Naive thymus-derived CD8-positive, alpha-beta T cell (primary cell): ENCODE results near the gene C19orf53. TPM values are rescaled to one million over a fixed set of nuclear protein-coding genes. Genes with fewer than 3 reads are reported as not detected.
"Not testable (repeated sequence)": the region's sequence is repeated elsewhere in the genome, so short reads cannot be mapped to it uniquely, and the experiment has no call there.

Experiments
- ATAC-seq, 2 donors: fragments of 150-1000 bp; cut with Tn5 transposase in 1 of 2; sonication (Bioruptor Pico), chemical (Tn5 transposase) in 1 of 2; 1 replicate in 1 of 2; 2 replicates in 1 of 2; pipeline ENCODE4 v1.10.0; 2021; ENCODE audit warnings: mild to moderate bottlenecking in 2 of 2, moderate library complexity in 2 of 2
- POLR2A ChIA-PET: fragments of 350-600 bp; sonication (Branson Sonifier 250); formaldehyde crosslinking; loops from one replicate; lab custom pipeline; 2021; ENCODE audit warnings: antibody characterized with exemption; lab: Charles Lee
- DNase-seq, 10 donors: peaks; one replicate each; pipeline versions ENCODE4 v3.0.0 to v3.0.0-alpha.2; 2020 to 2022
- H3K27ac Mint-ChIP-seq, 10 donors: one replicate each; pipeline ENCODE4 v1.8.0; 2020 to 2022; ENCODE audit warnings: mild to moderate bottlenecking in 10 of 10, mixed read lengths in 10 of 10, moderate library complexity in 4 of 10, inconsistent platforms in 1 of 10
- H3K27me3 Mint-ChIP-seq, 5 donors: one replicate each; pipeline ENCODE4 v1.8.0; 2021 to 2022; ENCODE audit warnings: mixed read lengths in 5 of 5
- H3K36me3 Mint-ChIP-seq, 3 donors: one replicate each; pipeline ENCODE4 v1.8.0; 2020 to 2022; ENCODE audit warnings: mixed read lengths in 3 of 3, mild to moderate bottlenecking in 2 of 3, inconsistent platforms in 1 of 3
- H3K4me1 Mint-ChIP-seq, 4 donors: one replicate each; pipeline ENCODE4 v1.8.0; 2021 to 2022; ENCODE audit warnings: mixed read lengths in 4 of 4
- H3K4me3 Mint-ChIP-seq, 10 donors: one replicate each; pipeline ENCODE4 v1.8.0; 2020 to 2022; ENCODE audit warnings: mild to moderate bottlenecking in 10 of 10, mixed read lengths in 10 of 10, moderate library complexity in 6 of 10, inconsistent platforms in 1 of 10
- H3K9me3 Mint-ChIP-seq, 9 donors: one replicate each; pipeline ENCODE4 v1.8.0; 2020 to 2022; ENCODE audit warnings: mixed read lengths in 9 of 9, mild to moderate bottlenecking in 3 of 9, inconsistent platforms in 1 of 9, moderate library complexity in 1 of 9
- polyA plus RNA-seq, 3 donors: library from polyadenylated mRNA; unstranded; fragments of 300-500 nt; fragmentation: Illumina TruSeq; gene quantifications; one replicate each; pipeline ENCODE4 v1.2.3, GENCODE V29; 2021
- total RNA-seq, 8 experiments: library from RNA in 2 of 8; stranded (reverse) in 2 of 8; gene quantifications; one replicate each; pipeline ENCODE4 v1.2.3 and lab custom pipeline; 2021 to 2026

The C19orf53 gene
- total and polyA plus RNA-seq, 5 experiments from 2014 or later, result 74.1 to 324 (median 248) TPM

DNA sequence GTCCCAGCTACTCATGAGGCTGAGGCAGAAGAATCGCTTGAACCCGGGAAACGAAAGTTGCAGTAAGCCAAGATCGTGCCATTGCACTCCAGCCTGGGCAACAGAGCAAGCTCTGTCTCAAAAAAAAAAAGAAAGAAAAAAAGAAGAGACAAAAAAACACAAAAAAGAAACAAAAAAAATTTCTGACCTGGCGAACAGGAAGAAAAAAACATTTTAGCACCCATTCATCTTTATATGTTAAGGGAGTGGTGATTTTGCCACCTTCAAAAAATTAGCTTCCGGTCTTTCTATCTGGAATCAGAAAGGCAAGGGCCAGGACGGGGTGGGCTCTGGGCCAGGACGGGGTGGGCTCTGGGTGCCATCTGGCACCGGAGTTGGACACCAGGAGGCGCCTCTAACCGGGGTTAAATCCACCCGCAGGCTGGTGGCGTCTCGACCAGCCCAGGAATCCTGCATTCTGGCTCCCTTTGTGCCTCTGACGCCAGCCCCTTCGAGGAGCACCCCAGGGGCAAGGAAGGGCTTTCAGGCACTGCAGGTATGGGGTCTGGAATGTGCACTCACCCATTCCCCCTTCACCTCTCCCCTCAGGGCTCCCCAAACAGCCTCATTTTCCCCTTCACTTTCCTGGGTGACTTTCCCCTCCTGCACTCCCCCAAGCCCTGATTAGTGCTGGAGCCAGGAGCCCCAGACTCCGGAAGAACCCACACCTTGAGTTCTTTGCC is 10.6 kb downstream of the C19orf53 start:
- no peaks in the 10 kb centered on the region for H3K27me3 Mint-ChIP-seq
- H3K4me3 Mint-ChIP-seq, result peak overlapping the region; percentile 43 to 79 (median 69)
- POLR2A ChIA-PET, result interaction anchor here (0.6 to 10.5 kb wide), 11 partner anchors 8 to 629 kb away, joined by 3 to 110 read pairs (median 3); partner anchors contain the start of genes C19orf53 and ZSWIM4
- peaks cover 0 to 2% (median 0%) of the 10 kb centered on the region in 3 donors for H3K36me3 Mint-ChIP-seq
- H3K4me1 Mint-ChIP-seq, result peaks cover 13 to 43% (median 33%) of the 10 kb centered on the region in 4 donors
- peak; percentile 65 to 75 for ATAC-seq
- H3K9me3 Mint-ChIP-seq, result no peaks in the 10 kb centered on the region
- H3K27ac Mint-ChIP-seq, result peak overlapping the region; percentile 71 to 92 (median 85)
- peak; percentile 50 to 84 (median 68) for DNase-seq

DNA sequence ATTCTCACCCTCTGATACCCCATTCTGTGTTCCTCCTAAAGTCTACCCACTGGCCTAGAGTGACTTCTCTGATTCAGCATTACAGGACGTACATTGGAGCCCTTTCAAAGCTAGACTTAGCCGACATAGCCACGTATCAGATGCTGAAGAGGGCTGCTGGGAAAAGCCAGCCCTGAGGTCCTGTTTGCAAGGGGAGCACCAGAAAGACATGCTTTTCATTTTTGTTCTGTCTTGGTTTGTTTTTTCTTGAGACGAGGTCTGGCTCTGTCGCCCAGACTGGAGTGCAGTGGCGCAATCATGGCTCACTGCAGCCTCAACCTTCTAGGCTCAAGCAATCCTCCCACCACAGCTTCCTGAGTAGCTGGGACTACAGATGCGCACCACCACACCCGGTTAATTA is 14.7 kb downstream of the C19orf53 start:
- H3K27ac Mint-ChIP-seq, result peak overlapping the region; percentile 88 to 100 (median 98)
- peak overlapping the region; percentile 52 to 78 (median 72) for H3K4me3 Mint-ChIP-seq
- no peaks in the 10 kb centered on the region for H3K36me3 Mint-ChIP-seq

DNA sequence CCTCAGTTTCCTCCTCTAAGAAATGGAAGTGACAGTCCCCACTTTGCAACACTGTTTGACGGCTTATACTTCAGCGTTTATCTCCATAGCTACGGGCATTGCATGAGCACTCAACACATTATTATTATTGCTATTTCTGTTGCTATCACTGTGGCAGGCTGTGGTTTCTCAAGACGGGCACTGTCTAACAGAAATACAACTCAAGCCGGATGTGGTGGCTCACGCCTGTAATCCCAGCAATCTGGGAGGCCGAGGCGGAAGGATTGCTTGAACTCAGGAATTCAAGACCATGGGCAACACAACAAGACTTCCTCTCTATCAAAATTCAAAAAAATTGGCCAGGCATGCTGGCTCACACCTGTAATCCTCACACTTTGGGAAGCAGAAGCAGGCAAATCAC is 16.1 kb downstream of the C19orf53 start:
- ATAC-seq, result no peak
- POLR2A ChIA-PET, result interaction anchor here (5.3 to 10.5 kb wide), 3 partner anchors 48 to 72 kb away, joined by 68 to 110 read pairs (median 73); no protein-coding TSS in a partner anchor
- peaks cover 18 to 51% (median 43%) of the 10 kb centered on the region in 4 donors for H3K4me1 Mint-ChIP-seq
- H3K27me3 Mint-ChIP-seq, result no peaks in the 10 kb centered on the region
- no peaks in the 10 kb centered on the region for H3K36me3 Mint-ChIP-seq
- H3K4me3 Mint-ChIP-seq, result peak overlapping the region in 8 of 10 donors; percentile 21 to 65 (median 52)
- peak in 1 of 10 donors; percentile 44 for DNase-seq
- no peaks in the 10 kb centered on the region for H3K9me3 Mint-ChIP-seq
- H3K27ac Mint-ChIP-seq, result peak overlapping the region; percentile 19 to 95 (median 73)

More for the DNA sequence above, 14.7 kb downstream of the C19orf53 start:
- DNase-seq (peak in 1 of 10 donors; percentile 34), ATAC-seq (peak; percentile 7 to 12)
- no peaks in the 10 kb centered on the region for H3K27me3 Mint-ChIP-seq
- H3K9me3 Mint-ChIP-seq, result no peaks in the 10 kb centered on the region
- peaks cover 13 to 49% (median 41%) of the 10 kb centered on the region in 4 donors for H3K4me1 Mint-ChIP-seq
- POLR2A ChIA-PET, result interaction anchor here (0.5 to 10.5 kb wide), 8 partner anchors 12 to 260 kb away, joined by 4 to 110 read pairs (median 18); partner anchors contain the start of gene C19orf53

DNA sequence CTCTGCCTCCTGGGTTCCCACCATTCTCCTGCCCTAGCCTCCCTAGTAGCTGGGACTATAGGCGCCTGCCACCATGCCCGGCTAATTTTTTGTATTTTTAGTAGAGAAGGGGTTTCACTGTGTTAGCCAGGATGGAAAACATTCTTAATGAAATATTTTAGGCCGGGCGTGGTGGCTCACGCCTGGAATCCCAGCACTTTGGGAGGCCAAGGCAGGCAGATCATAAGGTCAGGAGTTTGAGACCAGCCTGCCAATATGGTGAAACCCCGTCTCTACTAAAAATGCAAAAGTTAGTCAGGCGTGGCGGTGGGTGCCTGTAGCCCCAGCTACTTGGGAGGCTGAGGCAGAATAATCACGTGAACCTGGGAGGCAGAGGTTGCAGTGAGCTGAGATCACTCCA is 19.1 kb downstream of the C19orf53 start:
- peak overlapping the region in 4 of 10 donors; percentile 7 to 91 (median 76) for H3K27ac Mint-ChIP-seq
- not testable (repeated sequence) for ATAC-seq, H3K36me3 Mint-ChIP-seq, DNase-seq, H3K9me3 Mint-ChIP-seq, H3K27me3 Mint-ChIP-seq
- POLR2A ChIA-PET, result interaction anchor here (1.0 to 5.1 kb wide), 2 partner anchors 9 to 54 kb away, joined by 3 to 37 read pairs; no protein-coding TSS in a partner anchor
- H3K4me1 Mint-ChIP-seq, result peaks cover 24 to 49% (median 46%) of the 10 kb centered on the region in 4 donors
- peak overlapping the region in 4 of 10 donors; percentile 54 to 100 (median 81) for H3K4me3 Mint-ChIP-seq

DNA sequence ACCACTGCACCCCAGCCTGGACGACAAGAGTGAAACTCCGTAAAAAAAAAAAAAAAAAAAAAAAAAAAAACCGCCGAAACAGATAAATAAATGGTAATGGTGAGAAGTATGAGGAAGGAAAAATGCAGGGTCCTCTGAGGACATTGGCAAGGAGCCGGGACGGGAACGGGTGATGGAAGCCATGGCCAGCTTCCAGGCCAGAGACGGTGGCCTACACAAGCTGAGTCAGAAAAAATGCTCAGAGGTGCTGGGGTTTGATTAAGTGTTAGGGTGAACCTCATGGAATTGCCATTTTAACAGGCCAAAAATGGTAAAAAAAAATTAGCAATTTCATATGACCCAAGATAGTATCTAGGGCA is 20.1 kb downstream of the C19orf53 start:
- Mint-ChIP-seq H3K4me1 (peaks cover 19 to 39% (median 36%) of the 10 kb centered on the region in 4 donors), H3K36me3 (no peaks in the 10 kb centered on the region), H3K9me3 (no peaks in the 10 kb centered on the region), H3K27me3 (no peaks in the 10 kb centered on the region), H3K27ac (peak overlapping the region; percentile 91 to 98 (median 96)), H3K4me3 (peak overlapping the region; percentile 95 to 100 (median 97))
- ATAC-seq (no peak), DNase-seq (no peak)
- POLR2A ChIA-PET, result interaction anchor here (0.7 to 5.1 kb wide), 12 partner anchors 8 to 286 kb away, joined by 3 to 39 read pairs (median 8); partner anchors contain the start of gene C19orf53

DNA sequence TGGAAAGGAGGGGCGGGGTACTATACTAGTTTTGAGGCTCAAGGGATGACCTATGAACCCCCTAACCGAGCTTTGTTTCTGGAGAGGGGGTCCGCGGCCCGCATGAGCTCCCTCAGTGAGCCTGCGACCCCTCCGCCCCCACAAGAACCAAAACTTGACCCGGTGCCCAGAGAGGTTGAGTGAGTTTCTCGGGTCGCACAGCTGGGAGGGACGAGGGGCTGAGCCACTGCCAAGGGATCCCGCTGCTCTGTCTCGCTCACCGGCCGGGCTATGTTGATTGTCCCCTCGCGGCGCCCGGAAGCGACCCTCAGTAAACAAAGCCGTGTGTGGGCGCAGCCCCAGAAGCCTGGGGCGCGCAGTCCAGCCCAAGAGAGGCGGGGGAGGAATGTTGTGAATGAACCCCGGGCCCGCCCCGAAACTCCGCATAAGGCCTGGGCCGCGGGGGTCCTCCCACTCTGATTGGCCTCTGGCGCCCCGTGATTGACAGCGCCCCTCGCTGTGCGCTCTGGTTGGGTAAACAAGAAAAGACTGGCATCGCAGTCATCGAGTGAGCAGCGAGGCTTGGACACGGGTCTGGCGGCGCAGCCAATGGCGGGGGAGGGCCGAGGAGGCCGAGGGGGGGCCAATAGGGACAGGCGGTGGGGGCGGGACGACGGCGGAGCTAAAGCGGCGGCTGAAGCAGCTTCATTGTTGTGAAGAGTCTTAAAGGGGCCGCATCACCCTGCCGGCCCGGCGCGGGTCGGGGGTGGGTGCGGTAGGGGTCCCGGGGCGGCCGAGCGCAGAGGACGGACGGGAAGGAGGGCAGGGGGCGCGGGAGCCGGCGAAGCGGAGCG is 20.7 kb downstream of the C19orf53 start, which contains the start of gene ZSWIM4:
Gene ZSWIM4 (plus strand): TSS at position 687 of the 833 bp plus-strand sequence. CDS start 206 bp downstream, outside the sequence.
- ATAC-seq, result peak; percentile 94 to 95
- Mint-ChIP-seq H3K4me1 (peaks cover 19 to 38% (median 35%) of the 10 kb centered on the region in 4 donors), H3K4me3 (peak within 1 kb of the TSS; percentile 95 to 100 (median 97)), H3K36me3 (no peaks in the 10 kb centered on the region), H3K27ac (peak within 1 kb of the TSS; percentile 91 to 98 (median 96)), H3K9me3 (no peaks in the 10 kb centered on the region), H3K27me3 (no peaks in the 10 kb centered on the region)
- peak; percentile 79 to 97 (median 87) for DNase-seq
- POLR2A ChIA-PET, result interaction anchor here (0.6 to 5.1 kb wide), 17 partner anchors 9 to 342 kb away, joined by 3 to 39 read pairs (median 6); partner anchors contain the start of genes ASF1B, C19orf53, IL27RA and MISP3

DNA sequence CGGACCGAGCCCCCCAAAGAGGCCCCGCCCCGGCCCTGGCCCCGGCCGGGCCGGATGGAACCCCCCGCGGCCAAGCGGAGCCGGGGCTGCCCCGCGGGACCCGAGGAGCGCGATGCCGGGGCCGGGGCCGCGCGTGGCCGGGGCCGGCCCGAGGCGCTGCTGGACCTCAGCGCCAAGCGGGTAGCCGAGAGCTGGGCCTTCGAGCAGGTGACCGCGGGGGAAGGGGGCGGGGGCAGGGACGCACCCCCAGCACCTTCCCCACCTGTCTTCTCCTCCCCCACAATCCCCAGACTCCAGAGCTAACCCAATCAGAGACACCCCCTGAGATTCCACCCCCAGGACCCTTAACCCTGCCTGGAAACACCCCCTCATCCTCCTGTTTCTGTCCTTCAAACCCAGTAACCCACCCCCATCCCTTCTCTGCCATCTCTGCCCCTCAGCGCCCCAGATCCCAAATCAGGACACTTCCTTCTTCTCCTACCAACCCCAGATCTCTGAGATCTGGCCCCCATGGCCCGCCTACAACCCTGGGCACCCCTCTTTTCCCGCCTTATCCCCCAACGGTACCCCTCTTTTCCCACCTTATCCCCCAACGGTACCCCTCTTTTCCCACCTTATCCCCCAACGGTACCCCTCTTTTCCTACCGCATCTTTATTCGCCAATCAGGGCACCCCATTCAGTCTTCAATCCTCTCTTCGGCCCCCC is 21.5 kb downstream of the C19orf53 start:
- peaks cover 17 to 31% (median 29%) of the 10 kb centered on the region in 4 donors for H3K4me1 Mint-ChIP-seq

DNA sequence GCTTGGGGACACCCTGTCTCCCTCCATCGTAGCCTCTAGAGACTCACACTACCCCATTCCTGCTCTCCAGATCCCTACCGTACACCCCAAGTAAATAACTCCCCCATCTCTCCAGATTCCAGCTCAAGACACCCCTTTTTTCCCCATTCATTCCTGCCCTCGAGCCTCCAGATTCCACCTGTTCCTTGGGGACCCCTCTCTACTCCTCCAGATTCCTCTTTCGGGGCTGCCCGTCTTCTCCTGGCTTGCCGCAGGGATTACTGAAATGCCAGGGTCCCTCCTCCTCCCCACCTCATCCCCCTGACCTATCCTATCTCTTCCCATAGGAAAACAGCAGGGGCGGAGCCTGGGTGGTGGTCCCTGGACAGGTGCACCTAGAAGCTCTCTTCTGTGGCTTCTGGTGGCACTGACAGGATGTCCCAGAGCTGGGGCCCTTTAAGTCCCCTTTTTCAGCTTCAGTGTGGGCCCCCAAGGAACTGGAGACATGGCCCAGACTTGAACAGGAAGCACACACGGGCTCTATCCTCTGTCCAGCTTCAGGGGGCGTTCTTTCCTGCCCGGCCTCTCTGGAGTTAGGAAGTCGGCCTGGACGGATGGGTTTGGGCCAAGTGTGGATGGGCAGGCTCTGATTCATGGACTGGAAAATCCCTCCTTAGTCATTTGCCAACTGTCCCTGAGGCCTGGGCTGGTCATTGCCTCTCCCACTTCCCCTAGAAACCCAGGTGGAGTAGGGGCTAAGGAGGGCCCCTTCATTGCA is 22.2 kb downstream of the C19orf53 start:
- H3K27me3 Mint-ChIP-seq, result no peaks in the 10 kb centered on the region
- POLR2A ChIA-PET, result interaction anchor here (1.9 to 5.1 kb wide), 7 partner anchors 9 to 66 kb away, joined by 5 to 39 read pairs (median 15); partner anchors contain the start of gene C19orf53

More for the DNA sequence above, 21.5 kb downstream of the C19orf53 start:
- Mint-ChIP-seq H3K36me3 (peaks cover 0 to 2% (median 0%) of the 10 kb centered on the region in 3 donors), H3K27ac (peak overlapping the region; percentile 55 to 97 (median 89)), H3K4me3 (peak overlapping the region; percentile 69 to 100 (median 84)), H3K9me3 (no peaks in the 10 kb centered on the region), H3K27me3 (no peaks in the 10 kb centered on the region)
- ATAC-seq (peak; percentile 13 to 21), DNase-seq (no peak)
- POLR2A ChIA-PET, result interaction anchor here (0.9 to 5.1 kb wide), 14 partner anchors 11 to 341 kb away, joined by 3 to 39 read pairs (median 6); partner anchors contain the start of genes ASF1B, C19orf53 and IL27RA

DNA sequence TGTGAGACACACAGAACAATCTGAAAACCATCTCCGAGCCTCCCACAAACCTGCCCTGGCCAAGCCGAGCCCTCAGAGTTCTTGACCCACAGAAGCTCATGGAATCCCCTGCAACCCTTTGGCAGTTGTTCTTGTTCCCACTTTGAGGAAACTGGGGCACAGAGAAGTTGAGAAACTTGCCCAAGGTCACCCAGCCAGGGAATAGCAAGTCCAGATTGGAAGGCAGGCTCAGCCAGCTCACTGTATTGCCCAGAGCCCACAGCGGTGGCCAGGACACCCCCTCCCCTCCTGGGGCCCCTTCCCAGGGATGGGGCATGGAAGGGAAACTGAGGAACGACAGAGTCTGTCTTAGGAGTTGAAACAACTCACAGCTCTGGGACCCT is 22.8 kb downstream of the C19orf53 start:
- Mint-ChIP-seq H3K27ac (peak overlapping the region in 4 of 10 donors; percentile 48 to 95 (median 68)), H3K4me3 (peak overlapping the region in 7 of 10 donors; percentile 79 to 100 (median 84)), H3K36me3 (peaks cover 0 to 9% (median 0%) of the 10 kb centered on the region in 3 donors), H3K9me3 (no peaks in the 10 kb centered on the region), H3K4me1 (peaks cover 22 to 31% (median 29%) of the 10 kb centered on the region in 4 donors), H3K27me3 (no peaks in the 10 kb centered on the region)
- ATAC-seq (no peak), DNase-seq (no peak)
- POLR2A ChIA-PET, result interaction anchor here (0.6 to 5.1 kb wide), 6 partner anchors 9 to 50 kb away, joined by 3 to 39 read pairs (median 25); partner anchors contain the start of gene C19orf53

More for the DNA sequence above, 22.2 kb downstream of the C19orf53 start:
- Mint-ChIP-seq H3K27ac (peak overlapping the region; percentile 55 to 95 (median 84)), H3K4me3 (peak overlapping the region; percentile 69 to 100 (median 83)), H3K36me3 (peaks cover 0 to 9% (median 0%) of the 10 kb centered on the region in 3 donors), H3K9me3 (no peaks in the 10 kb centered on the region), H3K4me1 (peaks cover 22 to 31% (median 29%) of the 10 kb centered on the region in 4 donors)
- DNase-seq (no peak), ATAC-seq (no peak)

DNA sequence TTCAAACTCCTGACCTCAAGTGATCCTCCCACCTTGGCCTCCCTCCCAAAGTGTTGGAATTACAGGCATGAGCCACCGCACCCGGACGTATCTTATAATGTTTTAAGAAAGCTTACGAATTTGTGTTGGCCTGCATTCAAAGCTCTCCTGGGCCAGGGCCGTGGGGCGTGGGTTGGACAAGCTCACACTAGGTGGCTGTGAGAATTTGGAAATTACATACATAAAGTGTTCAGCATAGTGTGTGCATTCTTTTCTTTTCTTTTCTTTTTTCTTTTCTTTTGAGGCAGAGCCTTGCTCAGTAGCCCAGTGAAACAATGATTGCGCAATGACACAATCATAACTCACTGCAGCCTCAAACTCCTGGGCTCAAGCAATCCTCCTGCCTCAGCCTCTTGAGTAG is 23.6 kb downstream of the C19orf53 start:
- Mint-ChIP-seq H3K9me3 (no peaks in the 10 kb centered on the region), H3K4me3 (peak overlapping the region in 4 of 10 donors; percentile 39 to 56 (median 40)), H3K27me3 (no peaks in the 10 kb centered on the region), H3K4me1 (peaks cover 24 to 31% (median 29%) of the 10 kb centered on the region in 4 donors), H3K27ac (peak overlapping the region in 3 of 10 donors; percentile 34 to 53 (median 51)), H3K36me3 (peaks cover 0 to 9% (median 0%) of the 10 kb centered on the region in 3 donors)
- ATAC-seq, result no peak
- POLR2A ChIA-PET, result interaction anchor here (0.6 to 5.1 kb wide), 7 partner anchors 10 to 49 kb away, joined by 3 to 39 read pairs (median 15); partner anchors contain the start of gene C19orf53
- DNase-seq, result no peak
